NCI-H2107 treated with DMSO at 0.1 percent for 48 hours (cell line): ENCODE measurements around the gene TRHDE.

Experiments
- DNase-seq: peaks from one replicate; lab custom pipeline; 2025; ENCODE audit not compliant: unreplicated experiment; lab: John Stamatoyannopoulos, UW

The TRHDE gene

DNA sequence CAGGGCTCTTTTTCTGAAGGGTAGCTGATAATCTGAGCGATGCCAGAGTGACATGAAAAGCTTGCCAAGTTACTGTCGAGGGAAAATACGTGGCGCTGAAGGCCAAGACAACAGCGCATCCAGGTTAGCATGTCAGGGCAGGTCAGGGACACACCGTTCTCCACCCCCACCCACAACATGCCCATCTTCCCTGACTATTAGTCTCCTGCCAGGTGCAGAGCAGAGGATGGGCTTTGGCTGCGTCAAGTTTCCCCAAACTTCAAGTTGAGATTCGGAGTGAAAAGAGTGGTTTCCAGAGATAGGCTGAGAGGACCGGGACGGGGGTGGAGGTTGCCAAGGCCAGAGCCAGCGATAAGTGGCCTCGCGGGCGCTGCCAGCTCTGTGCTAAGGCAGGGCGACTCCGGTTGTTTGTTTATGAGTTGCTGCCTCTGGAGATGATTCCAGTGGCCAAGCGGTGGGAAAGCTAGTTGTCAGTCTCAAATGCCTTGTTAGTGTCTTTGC, 1.7 kb downstream of the TRHDE start:
- DNase-seq = no peak

- DNase-seq = no peak
These were observed 2.8 kb downstream of the TRHDE start for GRCh38 chr12:72274931-72275330.

- DNase-seq = no peak
These were observed 3.4 kb downstream of the TRHDE start for GRCh38 chr12:72275526-72275925.

DNA sequence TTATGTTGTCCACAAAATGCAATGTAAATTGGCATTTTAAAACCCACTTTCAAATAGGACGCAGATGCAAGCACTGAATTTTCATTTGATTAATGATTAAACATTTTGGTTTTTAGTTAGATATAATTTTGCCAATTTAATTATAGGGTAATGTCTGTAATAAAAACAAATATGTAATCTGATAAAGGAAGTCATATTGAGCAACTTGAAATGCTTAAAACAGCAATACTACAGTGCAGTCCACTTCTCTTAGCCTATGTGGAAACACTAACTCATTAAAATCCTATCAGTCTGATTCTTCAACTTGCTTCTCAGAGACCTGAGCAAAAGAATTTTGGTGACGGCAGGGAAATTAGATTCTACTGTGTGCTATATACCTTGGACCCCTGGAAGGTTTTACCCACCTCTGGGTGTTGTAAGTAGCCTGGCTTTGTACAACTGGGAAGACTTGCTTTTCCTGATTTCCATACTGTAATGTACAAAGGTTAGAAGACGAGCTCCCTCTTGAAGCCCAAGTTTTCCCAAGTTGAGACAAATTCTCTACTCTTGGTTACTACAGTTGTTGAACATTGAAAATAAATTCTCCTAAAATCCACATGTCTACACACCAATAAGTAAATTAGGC, 4.1 kb downstream of the TRHDE start:
- DNase-seq = no peak

DNA sequence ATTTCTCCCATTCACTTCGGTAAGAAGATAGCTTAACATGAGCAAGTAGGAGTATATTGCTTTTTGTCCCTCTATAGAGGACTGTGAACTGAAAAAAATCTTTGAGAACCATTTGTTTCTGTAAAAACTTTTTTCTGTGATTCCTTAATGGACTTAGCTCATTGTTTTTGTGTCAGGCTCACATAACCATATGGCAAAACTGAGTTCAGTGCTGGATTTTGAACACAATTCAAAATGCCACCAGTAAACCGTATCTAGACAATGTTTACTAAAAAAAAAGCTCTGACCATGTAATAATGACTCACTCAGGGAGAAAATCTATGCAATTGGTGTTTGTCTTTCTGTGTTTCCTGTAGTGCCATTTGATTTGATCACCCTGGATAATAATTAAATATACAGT, 5.2 kb downstream of the TRHDE start:
- no peak for DNase-seq

GRCh38 chr12:72278894-72279293, 6.7 kb downstream of the TRHDE start:
- no peak for DNase-seq

GRCh38 chr12:72281126-72281525, 9.0 kb downstream of the TRHDE start:
- no peak for DNase-seq

- no peak for DNase-seq
These were observed 10.6 kb downstream of the TRHDE start for GRCh38 chr12:72282721-72283120.

DNA sequence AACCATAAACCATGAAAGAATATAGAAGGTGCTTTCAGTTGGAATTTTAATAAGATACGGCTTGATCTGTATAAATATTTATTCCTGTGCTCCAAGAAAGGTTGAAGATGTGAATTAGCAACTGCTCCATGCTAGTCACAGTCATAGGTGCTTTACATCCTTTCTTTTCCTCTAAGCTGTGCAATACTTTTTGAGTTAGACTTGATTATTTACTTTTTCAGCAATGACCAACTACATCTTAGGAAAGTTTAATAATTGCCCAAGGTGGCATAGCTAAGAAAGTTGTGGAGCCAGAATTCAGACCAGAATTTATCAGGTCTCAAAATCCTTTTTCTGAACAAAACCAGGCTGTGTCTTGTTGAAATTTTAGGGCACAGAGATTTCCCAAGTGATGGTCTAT, 13.7 kb downstream of the TRHDE start:
- no peak for DNase-seq

GRCh38 chr12:72286526-72286925, 14.4 kb downstream of the TRHDE start:
- no peak for DNase-seq

DNA sequence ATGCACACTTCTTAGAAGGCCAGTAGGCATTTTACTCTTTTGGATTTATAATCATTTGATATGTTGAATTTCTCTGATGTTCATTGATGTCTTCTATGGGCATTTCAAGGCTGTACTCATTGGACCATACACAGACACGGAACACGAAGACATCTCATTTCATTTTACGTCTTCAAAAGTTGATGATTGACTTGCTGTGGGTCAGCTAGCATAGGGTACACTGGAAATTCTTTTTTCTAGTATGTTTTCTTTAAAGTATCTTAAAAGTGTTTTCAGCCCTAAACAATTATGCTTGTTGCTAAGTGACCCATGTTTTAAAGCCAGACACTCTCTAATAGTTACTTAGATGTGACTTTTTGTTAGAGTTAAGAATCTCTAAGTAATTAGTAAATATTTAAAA, 16.3 kb downstream of the TRHDE start:
- DNase-seq = no peak

DNA sequence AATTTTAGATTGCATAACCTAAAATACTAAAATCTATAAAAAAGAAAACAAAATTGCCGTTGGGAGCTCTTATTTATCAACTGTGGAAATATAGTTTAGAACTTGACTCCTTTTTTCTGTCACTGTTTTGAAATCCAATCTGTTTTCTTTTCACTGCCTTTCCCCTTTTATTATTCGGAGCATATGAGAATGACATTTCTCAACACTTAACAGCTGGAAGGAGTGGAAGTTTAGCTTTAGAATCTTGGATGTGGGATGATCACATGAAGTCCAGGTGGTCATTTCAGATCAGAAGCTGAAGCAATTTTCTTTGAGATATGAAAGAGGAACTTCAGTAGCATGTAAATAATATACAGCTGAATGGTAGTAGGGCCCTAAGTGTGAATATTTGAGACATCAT, 16.7 kb downstream of the TRHDE start:
- DNase-seq = no peak

GRCh38 chr12:72289633-72290032, 17.5 kb downstream of the TRHDE start:
- DNase-seq = no peak

DNA sequence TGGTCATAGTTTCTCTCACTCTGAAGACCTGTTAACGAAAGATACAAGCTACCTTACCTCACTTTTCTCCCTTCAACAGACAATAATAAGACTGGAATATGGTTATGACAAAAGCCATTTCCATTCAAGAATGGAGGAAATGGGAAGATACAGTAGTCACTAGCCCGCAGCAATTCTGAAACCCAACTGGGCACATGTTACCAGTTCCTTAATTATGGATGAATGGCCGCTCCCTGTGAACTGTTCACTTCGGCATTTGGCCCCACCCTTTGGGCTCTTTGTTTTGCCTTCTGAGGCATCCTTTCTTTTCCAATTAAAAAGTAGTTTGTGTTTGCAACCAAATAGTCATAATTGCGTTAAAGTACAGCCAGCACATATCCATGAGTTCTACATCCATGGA, 19.0 kb downstream of the TRHDE start:
- no peak for DNase-seq

- no peak for DNase-seq
These were observed 21.5 kb downstream of the TRHDE start for GRCh38 chr12:72293701-72294100.

DNA sequence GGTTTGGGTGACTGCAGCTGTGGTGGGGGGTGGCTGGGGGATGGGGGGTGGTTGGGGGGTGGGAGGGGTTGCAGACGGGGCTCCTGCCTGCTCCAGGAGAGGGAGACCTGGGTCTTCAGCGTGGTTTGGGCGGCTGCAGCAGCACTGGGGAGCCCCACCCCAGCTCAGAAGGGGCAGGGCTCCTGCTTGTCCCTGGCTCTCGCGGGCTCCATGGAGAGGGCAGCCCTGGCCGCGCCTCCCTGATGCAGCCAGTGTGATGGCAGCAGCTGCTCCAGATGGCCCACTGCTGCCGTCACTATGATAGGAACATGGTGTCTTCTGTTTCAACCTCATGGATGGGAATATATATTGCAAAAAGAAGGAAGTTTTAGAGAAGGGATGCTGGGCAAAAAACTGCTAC, 22.9 kb downstream of the TRHDE start:
- no peak for DNase-seq

GRCh38 chr12:72295744-72296143, 23.6 kb downstream of the TRHDE start:
- no peak for DNase-seq

GRCh38 chr12:72296389-72296788, 24.2 kb downstream of the TRHDE start:
- no peak for DNase-seq

DNA sequence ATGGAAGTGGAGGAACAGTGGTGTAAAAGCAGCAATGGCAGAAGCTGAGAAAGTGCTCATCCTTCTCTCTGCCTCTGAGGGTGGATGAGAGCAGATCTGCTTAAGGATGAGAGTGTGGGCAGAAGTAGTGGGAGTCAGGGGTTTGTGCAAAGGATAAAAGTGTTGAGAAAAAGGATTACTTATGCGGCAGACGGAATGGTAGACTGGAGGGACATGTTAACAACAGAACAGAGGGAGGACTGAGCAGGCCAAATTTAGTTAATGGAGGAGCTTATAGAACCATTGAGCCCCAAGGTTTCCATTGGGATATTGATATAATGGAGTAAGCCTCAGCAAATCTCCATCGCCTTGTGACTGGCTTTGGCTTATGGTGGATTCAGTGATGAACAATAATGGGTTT, 25.5 kb downstream of the TRHDE start:
- DNase-seq = no peak

DNA sequence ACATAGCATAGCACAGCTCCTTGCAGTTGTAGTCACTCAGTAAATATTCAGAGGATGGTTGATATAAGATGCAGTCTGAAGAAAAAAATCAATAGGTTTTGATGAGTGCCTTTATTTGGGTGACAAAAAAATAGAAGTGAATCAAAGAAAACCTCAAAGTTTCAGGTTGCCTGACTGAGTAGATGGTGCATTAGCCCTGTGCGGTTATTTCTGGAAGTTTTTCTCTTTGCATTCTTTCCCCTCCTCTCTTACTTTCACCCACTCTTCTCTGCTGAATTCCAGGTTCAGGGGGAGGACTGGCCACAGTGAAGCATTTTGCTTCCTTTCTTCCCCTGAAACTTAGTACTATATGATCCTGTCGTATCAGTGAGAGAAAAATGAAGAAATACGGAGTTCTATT, 28.6 kb downstream of the TRHDE start:
- no peak for DNase-seq

DNA sequence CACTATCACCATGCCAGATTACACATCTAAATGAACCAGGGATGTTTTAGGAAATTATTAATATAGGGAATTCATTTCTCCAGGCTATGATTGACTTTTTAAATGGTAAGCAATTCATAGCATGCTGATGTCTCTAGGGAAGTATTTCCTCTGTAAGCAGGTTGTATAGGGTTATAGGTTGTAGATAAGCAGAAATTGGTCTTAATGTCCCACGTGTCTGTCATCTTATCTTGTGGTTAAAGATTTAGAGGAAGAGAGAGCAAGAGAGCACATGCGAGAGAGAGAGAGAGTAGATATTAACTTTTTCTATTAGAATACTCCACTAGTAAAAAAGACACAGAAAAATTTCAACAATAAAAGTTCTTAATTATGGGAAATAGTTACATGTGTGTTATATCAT, 32.6 kb downstream of the TRHDE start:
- DNase-seq = no peak

GRCh38 chr12:72307229-72307628, 35.1 kb downstream of the TRHDE start:
- no peak for DNase-seq

DNA sequence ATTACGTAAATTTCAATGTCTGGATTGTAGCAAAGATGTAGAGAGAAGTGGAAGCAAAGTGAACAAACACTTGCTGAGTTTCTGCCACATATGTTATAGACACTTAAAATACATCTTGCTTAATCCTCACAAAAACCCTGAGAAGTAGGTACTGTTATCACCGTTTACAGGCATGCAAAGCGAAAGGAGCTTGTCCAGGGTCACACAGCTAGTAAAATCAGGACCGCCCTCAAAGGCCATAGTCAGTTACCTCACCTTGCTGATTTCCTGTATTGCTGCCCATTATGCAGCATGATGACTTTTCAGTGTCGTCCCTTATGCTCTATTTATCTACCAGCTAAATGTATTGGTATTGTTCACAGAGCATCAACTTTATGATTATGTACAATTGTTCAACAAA, 39.8 kb downstream of the TRHDE start:
- DNase-seq = no peak
